HepG2 (cell line): ENCODE results near the gene APOM. TPM values are rescaled to one million over a fixed set of nuclear protein-coding genes. Genes with fewer than 3 reads are reported as not detected.
A peak's percentile ranks its signal among the peaks of the same experiment; 100 is the strongest.

Experiments used
- FOXJ3 ChIP-seq: sonication (generic); formaldehyde crosslinking; IDR thresholded peaks from 2 replicates; pipeline ENCODE4 v1.4.0; 2020; ENCODE audit warnings: missing genetic modification reagents, mild to moderate bottlenecking, borderline replicate concordance
- JDP2 ChIP-seq: sonication (generic); formaldehyde crosslinking; IDR thresholded peaks from 2 replicates; pipeline ENCODE4 v1.8.1; 2022; ENCODE audit warnings: missing genetic modification reagents, borderline replicate concordance
- NBN ChIP-seq: fragments of 450-650 bp; conservative IDR thresholded peaks from 2 replicates; pipeline ENCODE4 v1.6.1; 2017
- PBX2 ChIP-seq: IDR thresholded peaks from 2 replicates; pipeline ENCODE4 v1.6.1; 2016; ENCODE audit warnings: control low read depth
- REL ChIP-seq: sonication (generic); formaldehyde crosslinking; conservative IDR thresholded peaks from 2 replicates; pipeline ENCODE4 v1.8.0; 2022; ENCODE audit warnings: mild to moderate bottlenecking, missing genetic modification reagents, moderate library complexity
- RFX1 ChIP-seq: fragments of 450-650 bp; IDR thresholded peaks from 2 replicates; pipeline ENCODE4 v1.6.1; 2017
- STAT5B ChIP-seq: sonication (generic); formaldehyde crosslinking; IDR thresholded peaks from 2 replicates; pipeline ENCODE4 v1.4.0; 2020; ENCODE audit warnings: missing genetic modification reagents
- TGIF2 ChIP-seq: IDR thresholded peaks from 2 replicates; pipeline ENCODE4 v1.6.1; 2016; ENCODE audit warnings: control low read depth, missing compliant biosample characterization
- ZBTB14 ChIP-seq: sonication (generic); formaldehyde crosslinking; IDR thresholded peaks from 2 replicates; pipeline ENCODE4 v1.4.0; 2020; ENCODE audit warnings: missing genetic modification reagents
- ZBTB34 ChIP-seq: sonication (generic); formaldehyde crosslinking; IDR thresholded peaks from 2 replicates; pipeline ENCODE4 v1.8.0; 2022; ENCODE audit warnings: mild to moderate bottlenecking, missing genetic modification reagents
- ZNF317 ChIP-seq: sonication (generic); formaldehyde crosslinking; IDR thresholded peaks from 2 replicates; pipeline ENCODE4 v1.5.0; 2020; ENCODE audit warnings: mild to moderate bottlenecking, missing genetic modification reagents
- ZNF407 ChIP-seq: sonication (generic); formaldehyde crosslinking; IDR thresholded peaks from one replicate; pipeline ENCODE4 v1.5.1; 2020; ENCODE audit warnings: mild to moderate bottlenecking, missing genetic modification reagents; ENCODE audit errors: not compliant biosample characterization
- ZNF605 ChIP-seq: sonication (generic); formaldehyde crosslinking; IDR thresholded peaks from 2 replicates; pipeline ENCODE4 v1.8.0; 2022; ENCODE audit warnings: mild to moderate bottlenecking, missing genetic modification reagents
- ZNF678 ChIP-seq: sonication (generic); formaldehyde crosslinking; IDR thresholded peaks from 2 replicates; pipeline ENCODE4 v1.4.0; 2020; ENCODE audit warnings: mild to moderate bottlenecking, missing genetic modification reagents
- ZNF747 ChIP-seq: sonication (generic); formaldehyde crosslinking; IDR thresholded peaks from 2 replicates; pipeline ENCODE4 v1.8.1; 2023; ENCODE audit warnings: missing genetic modification reagents, mild to moderate bottlenecking, borderline replicate concordance
- ZNF749 ChIP-seq: sonication (generic); formaldehyde crosslinking; IDR thresholded peaks from 2 replicates; pipeline ENCODE4 v1.8.0; 2022; ENCODE audit warnings: mild to moderate bottlenecking, missing genetic modification reagents, moderate library complexity, borderline replicate concordance
- ZSCAN29 ChIP-seq: sonication (generic); formaldehyde crosslinking; conservative IDR thresholded peaks from 2 replicates; pipeline ENCODE4 v1.4.0; 2020; ENCODE audit warnings: mild to moderate bottlenecking, missing genetic modification reagents
- polyA plus RNA-seq, 8 experiments: library from polyadenylated mRNA; depleted of rRNA in 3 of 8; stranded (reverse) in 7 of 8; unstranded in 1 of 8; fragments of >200 nt; fragmentation: Illumina TruSeq in 4 of 8; extraction: Trizol in 4 of 8; gene quantifications; 2 replicates each; pipeline versions ENCODE4 v1.2.1 to v1.2.3, GENCODE V29; 2011 to 2016; ENCODE audit warnings: low read depth in 4 of 8, missing spikeins in 1 of 8, mixed read lengths in 1 of 8; ENCODE audit not compliant: insufficient read depth in 1 of 8
- total RNA-seq, 5 experiments: library from RNA; depleted of rRNA; stranded (reverse); fragments of >200 nt; fragmentation: Illumina TruSeq; extraction: Trizol; gene quantifications; 2 replicates each; pipeline ENCODE4 v1.2.3, GENCODE V29; 2016; ENCODE audit warnings: low read depth in 1 of 5

APOM gene
- total and polyA plus RNA-seq, 2 of the 13 experiments (the other 11 are each of a cell fraction or from before 2014, with no cell fraction given): 98.2 to 1,140 TPM

- TF ChIP-seq ZBTB14 (CRISPR knock-in tag) (peak; percentile 53; the same call in 1 of the 2 replicates), JDP2 (CRISPR knock-in tag) (no peak; the same call in 1 of the 2 replicates), ZNF407 (CRISPR knock-in tag) (peak; percentile 54), ZNF749 (no peak; the same call in 1 of the 2 replicates), TGIF2 (CRISPR knock-in tag) (no peak; the same call in 1 of the 2 replicates), FOXJ3 (CRISPR knock-in tag) (peak; percentile 94; the same call in 1 of the 2 replicates), NBN (no peak), ZNF605 (peak; percentile 98), ZBTB34 (CRISPR knock-in tag) (peak; percentile 95), ZNF317 (CRISPR knock-in tag) (peak; percentile 83; the same call in 1 of the 2 replicates), RFX1 (no peak), STAT5B (CRISPR knock-in tag) (no peak), PBX2 (CRISPR knock-in tag) (no peak), REL (CRISPR knock-in tag) (no peak), ZNF678 (CRISPR knock-in tag) (no peak), ZSCAN29 (peak; percentile 97), ZNF747 (peak; percentile 92)
Observed at GRCh38 chr6:31655349-31656237, at the start of gene APOM (continued).
